ENCODE data around the gene COL4A2.

COL4A2 gene

GRCh38 chr13:110445722-110446574, 138.9 kb downstream of the COL4A2 start:
- H3K4me3 ChIP-seq (ENCODE audit: control insufficient read depth, low read depth, low read length): no peak overlapping the region
- DNase-seq (ENCODE audit: low read depth): no peak
- TF ChIP-seq, protein P1, sequence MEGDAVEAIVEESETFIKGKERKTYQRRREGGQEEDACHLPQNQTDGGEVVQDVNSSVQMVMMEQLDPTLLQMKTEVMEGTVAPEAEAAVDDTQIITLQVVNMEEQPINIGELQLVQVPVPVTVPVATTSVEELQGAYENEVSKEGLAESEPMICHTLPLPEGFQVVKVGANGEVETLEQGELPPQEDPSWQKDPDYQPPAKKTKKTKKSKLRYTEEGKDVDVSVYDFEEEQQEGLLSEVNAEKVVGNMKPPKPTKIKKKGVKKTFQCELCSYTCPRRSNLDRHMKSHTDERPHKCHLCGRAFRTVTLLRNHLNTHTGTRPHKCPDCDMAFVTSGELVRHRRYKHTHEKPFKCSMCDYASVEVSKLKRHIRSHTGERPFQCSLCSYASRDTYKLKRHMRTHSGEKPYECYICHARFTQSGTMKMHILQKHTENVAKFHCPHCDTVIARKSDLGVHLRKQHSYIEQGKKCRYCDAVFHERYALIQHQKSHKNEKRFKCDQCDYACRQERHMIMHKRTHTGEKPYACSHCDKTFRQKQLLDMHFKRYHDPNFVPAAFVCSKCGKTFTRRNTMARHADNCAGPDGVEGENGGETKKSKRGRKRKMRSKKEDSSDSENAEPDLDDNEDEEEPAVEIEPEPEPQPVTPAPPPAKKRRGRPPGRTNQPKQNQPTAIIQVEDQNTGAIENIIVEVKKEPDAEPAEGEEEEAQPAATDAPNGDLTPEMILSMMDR (IDR thresholded peaks at IDR 0.05; ENCODE audit: control insufficient read depth, insufficient read depth, low read depth, low read length, missing control alignments): no peak

GRCh38 chr13:110446575-110446890, 139.4 kb downstream of the COL4A2 start:
- DNase-seq (ENCODE audit: low read depth): no peak

GRCh38 chr13:110447058-110447511, 140.0 kb downstream of the COL4A2 start:
- no peak overlapping the region for H3K4me3 ChIP-seq (ENCODE audit: control insufficient read depth, low read depth, low read length)
- no peak for DNase-seq (ENCODE audit: low read depth)
- TF ChIP-seq, protein P1 (IDR thresholded peaks at IDR 0.05; ENCODE audit: control insufficient read depth, insufficient read depth, low read depth, low read length, missing control alignments): no peak

More at GRCh38 chr13:110446575-110446890, 139.4 kb downstream of the COL4A2 start:
- no peak overlapping the region for H3K4me3 ChIP-seq (ENCODE audit: control insufficient read depth, low read depth, low read length)
- TF ChIP-seq, protein P1 (IDR thresholded peaks at IDR 0.05; ENCODE audit: control insufficient read depth, insufficient read depth, low read depth, low read length, missing control alignments): no peak

GRCh38 chr13:110447801-110448200, 140.7 kb downstream of the COL4A2 start:
- TF ChIP-seq, protein P1 (IDR thresholded peaks at IDR 0.05; ENCODE audit: control insufficient read depth, insufficient read depth, low read depth, low read length, missing control alignments): no peak
- no peak overlapping the region for H3K4me3 ChIP-seq (ENCODE audit: control insufficient read depth, low read depth, low read length)
- no peak for DNase-seq (ENCODE audit: low read depth)

DNA sequence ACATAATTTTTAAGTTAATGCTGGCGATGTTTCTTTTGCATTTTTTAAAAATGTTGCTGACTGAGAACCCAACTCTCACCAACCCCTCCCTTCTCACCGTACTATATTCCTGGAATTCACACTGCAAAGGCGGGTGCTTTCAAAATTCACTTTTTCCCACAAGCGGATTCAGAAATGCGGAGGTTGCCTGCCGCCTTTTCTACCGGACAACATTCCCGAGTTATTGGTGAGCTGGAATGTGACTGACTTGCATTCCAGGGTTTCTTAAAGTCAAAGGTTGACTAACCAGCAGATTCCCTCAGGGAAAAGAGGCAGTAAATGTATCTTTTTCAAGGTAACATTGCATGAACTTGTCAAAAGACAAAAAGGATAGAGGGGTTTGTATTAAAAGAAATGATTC, 141.1 kb downstream of the COL4A2 start:
- no peak overlapping the region for H3K4me3 ChIP-seq (ENCODE audit: control insufficient read depth, low read depth, low read length)
- DNase-seq (ENCODE audit: low read depth): peak; percentile 68
- TF ChIP-seq, protein P1 (IDR thresholded peaks at IDR 0.05; ENCODE audit: control insufficient read depth, insufficient read depth, low read depth, low read length, missing control alignments): no peak

GRCh38 chr13:110448677-110449076, 141.6 kb downstream of the COL4A2 start:
- TF ChIP-seq, protein P1 (IDR thresholded peaks at IDR 0.05; ENCODE audit: control insufficient read depth, insufficient read depth, low read depth, low read length, missing control alignments): no peak
- DNase-seq (ENCODE audit: low read depth): no peak
- no peak overlapping the region for H3K4me3 ChIP-seq (ENCODE audit: control insufficient read depth, low read depth, low read length)

Measured in AG09309 (cell line).